Endothelial cell of hepatic sinusoid (primary cell): Measurements from ENCODE around the gene SMOC1.

Source experiments
- in situ Hi-C: cut with HindIII; loops from 2 replicates; pipeline ENCODE4 v1.10.0; 2017; ENCODE audit warnings: low sequenced_read_pairs

SMOC1 gene

DNA sequence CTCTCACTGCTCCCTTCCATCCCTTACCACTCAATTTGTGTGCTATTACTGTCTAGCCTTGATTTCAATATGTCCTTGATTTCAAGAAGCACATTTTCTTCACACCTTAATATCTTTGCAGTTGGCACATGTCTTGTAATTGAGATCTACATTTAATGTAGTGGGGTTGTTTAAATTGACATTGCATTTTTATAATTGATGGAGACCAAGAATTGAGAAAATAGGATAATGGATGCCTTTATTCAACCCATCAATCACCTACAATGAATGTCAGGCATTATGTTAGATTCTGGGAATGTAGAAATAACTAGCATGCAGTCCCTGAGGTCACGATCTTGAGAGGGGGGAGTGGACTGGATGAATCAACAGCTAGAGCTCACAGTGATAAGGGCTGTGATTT lies 94.6 kb downstream of the SMOC1 start:
- in situ Hi-C loops, result no loop called here

DNA sequence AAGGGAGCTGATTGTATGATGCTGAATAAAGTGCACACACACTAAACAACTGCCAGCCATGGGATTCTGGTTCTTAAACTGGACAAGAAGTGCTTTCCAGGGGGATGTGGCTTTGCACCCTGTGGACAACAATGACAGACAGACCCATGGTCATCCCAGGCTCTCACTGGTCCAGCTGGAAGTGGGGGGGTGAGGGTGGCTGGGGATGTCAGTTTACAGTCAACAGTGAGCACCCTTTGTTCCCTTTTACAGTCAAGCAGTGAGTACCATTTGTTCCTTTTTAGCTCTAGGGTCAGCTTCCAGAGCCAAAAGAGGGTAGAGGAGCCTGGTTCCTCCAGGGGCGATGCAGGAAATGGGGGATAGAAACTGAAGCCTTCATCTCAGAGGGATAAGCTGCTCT lies 100.7 kb downstream of the SMOC1 start:
- in situ Hi-C loops, result no loop called here

DNA sequence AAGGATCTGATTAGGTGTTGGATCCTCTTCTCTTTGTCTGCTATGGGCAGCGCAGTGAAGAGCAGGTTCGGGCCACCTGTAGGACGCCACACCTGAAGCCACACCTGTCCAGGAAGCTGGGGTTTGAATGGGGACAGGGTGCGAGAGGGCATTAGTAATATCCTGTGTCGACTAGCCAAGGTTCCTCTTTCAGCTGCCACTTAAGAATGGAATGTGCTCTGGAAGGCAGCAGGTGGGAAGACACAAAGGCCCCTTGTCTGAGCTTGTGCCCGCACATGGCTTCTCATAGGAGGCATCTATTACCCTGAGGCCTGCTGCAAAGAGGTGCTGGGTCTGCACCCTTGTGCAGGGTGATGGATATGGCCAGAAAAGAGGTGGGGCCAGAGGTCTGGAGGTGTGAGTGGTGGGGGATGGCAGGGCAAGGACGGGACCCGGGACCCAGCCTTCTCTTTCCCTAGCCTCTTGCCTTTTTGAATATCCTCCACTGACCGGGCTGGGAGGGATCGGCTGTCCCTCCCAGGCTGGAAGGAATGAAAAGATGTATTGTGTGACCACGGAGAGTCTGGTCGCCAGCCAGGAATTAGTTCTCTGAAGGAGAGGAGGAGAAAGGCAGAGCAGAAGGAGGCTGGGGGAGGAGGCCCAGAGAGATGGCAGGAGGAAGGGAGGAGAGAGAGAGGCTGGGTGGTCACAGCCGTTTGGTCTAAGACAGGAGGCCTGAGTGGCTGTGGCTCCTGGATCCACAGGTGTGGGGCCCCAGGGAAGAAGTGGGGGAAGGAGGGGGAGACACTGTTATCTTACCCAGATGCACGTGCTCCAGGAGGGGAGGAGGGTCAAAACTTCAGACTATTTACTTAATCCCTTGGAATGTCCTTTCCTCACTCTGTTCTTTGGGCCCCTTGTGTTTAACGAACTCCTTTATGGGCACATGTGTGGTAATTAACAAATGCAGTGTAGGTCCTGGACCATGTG lies 101.5 kb downstream of the SMOC1 start:
- in situ Hi-C loops, result no loop called here

DNA sequence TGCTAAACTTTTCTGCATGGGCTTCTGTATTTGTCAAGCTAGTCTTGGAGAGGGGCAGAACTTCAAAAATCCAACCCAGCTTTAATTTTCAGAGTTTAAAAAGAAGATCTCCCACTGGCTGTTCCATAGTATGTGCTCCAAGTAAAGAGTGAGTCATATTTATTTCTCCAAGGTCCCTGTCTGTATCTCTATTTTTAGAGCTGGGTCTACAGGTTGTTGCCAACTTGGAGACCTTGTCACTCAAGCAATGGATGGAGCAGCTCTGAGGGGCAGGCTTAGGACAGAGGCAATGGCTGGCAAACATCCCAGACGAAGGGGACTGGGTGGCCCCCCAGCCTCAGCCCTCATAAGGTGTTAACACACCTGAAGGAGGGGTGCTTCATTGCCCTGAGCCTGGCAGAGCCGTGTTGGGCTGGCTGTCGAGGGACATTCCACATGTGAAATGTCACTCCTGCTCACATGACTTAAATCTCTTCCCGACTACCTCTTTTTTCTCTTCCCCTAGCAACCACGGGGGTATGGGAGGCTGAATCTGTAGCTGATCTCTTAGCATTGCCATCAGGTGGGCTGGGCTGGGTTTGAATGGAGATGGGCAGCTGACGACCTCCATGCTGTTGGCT lies 103.1 kb downstream of the SMOC1 start:
- in situ Hi-C loops, result no loop called here

DNA sequence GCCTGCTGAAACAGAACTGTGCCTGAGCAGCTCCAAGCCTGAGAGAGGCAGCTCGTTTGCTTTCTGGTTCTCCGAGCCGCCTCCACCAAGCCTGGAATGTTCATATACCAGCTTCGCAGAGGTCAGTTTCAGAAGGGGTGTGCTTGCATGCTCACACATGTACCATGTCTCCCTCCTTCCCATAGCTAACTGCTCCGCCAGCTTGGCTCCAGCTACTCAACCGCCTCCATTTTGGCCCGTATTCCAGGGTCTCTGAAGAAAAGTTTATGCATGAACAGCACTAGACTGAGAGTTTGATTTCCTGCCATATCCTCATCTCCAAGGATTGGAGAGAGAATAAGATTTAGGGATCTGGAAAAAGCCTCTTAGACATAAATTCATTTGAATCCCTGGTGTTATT lies 103.7 kb downstream of the SMOC1 start:
- in situ Hi-C loops, result no loop called here

DNA sequence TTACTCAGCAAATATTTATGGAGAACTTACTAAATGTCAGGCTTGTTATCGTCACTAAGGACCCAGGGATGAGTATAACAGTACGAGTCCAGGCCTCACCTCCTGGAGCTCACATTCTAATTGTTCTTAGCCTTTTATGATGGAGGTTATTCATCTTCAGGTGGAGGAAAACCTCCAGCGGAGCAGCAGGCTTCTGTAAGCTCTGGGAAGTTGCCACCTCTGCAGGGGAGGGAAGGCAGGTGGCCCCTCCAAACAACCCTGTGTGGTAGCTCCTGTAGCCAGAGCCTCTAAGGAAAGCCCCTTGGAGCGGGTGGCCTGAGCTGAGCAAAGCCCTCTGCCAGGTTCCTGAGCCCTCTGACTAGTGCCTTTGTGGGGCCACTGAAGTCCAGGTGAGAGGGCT lies 104.1 kb downstream of the SMOC1 start:
- in situ Hi-C loops, result no loop called here

DNA sequence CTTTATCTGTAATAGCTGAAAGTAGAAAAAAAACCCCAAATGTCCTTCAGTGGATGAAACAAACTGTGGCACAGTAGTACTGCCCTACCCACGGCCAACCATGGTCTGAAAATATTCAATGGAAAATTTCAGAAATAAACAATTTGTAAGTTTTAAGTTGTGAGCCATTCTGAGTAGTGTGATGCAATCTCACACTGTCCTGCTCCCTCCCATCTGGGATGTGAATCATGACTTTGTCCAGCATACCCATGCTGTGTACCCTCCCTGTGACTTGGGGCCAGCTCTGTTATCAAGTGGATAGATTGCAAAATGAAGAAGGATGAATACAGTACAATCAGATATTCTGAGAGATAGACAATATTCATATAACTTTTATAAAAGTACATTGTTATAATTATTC lies 106.2 kb downstream of the SMOC1 start:
- in situ Hi-C loops, result no loop called here

DNA sequence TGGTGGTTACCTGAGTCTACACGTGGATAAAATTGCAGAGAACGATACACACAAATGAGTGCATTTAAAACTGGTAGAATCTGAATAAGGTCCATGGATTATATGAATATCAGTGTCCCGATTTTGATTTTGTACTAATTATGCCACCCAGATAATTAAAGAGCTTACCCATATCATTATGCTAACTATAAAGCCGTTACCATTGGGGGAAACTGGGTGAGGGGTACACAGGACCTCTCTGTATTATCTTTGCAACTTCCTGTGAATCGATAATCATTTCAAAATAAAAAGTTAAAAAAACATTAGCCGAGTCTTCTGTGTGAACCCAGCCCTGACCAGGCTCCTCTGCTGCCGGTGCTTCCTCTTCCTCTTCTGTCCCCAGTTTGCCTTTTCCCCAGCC lies 107.1 kb downstream of the SMOC1 start:
- in situ Hi-C loops, result no loop called here

DNA sequence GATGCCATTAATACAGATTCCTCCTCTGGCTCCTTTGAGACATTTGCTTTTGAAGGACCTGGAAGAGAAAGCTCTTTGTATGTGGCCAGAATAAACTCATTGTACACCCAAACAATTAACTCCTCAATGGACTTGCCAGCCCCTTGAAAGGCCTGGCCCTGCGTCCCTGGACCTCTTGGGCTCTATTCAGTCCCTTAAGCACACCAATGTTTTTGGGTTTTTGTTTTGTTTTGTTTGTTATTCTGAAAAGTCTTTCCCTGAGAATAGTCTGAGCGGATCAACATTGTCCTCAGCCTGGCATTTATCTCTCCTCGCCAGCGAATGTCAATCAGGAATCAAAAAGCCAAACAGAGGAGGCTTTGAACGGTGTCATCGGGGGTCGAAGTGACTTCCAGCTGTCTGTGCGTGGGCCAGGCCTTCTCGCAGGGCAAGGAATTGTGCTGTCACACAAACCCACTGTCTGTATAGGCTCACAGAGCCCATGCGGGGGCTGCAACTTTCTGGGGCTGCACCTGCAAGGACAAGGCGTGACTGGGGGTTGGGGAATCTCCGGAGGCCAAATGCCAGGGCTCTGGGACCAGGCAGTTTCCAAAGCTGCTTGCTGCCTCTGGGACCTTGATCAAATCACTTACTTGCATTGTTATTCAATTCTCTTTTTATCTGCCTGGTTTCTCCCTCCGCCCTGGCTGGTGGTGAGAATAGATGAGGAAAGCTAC lies 108.3 kb downstream of the SMOC1 start:
- in situ Hi-C loops, result no loop called here

DNA sequence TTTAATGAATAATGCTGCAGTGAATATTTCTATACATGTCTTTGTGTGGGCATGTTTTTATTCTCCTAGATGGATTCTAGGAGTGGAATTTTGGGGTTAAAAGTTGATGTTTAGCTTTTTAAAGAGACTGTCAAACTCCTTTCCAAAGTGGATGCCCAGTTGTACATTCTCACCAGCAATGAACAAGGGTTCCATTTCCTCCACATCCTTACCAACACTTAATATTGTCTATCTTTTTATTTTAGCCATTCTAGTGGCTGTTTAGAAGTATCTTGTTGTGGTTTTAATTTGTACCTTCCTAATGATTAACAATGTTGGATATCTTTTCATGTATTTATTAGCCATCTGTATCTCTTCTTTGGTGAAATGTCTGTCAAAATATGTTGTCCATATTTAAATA lies 109.8 kb downstream of the SMOC1 start:
- in situ Hi-C loops, result no loop called here

DNA sequence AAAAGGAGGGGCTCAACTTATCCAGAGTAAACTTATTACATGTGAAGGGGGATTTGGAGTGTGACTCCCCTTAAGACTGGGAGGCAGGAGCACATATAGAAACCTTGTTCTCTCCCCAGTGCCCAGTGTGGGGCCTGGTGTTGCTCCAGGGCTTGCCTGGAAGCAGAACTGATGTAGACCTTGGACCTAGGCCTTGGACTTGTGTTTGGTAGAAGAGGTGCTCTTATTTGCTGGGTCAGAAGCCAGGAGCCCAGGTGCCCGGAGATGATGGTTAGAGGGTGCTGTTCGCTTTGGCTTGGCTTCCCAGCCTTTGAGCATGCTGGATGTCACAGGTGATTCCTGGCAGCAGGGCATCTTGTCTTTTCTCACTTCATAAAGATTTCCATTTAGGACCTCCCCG lies 110.4 kb downstream of the SMOC1 start:
- in situ Hi-C loops, result no loop called here

DNA sequence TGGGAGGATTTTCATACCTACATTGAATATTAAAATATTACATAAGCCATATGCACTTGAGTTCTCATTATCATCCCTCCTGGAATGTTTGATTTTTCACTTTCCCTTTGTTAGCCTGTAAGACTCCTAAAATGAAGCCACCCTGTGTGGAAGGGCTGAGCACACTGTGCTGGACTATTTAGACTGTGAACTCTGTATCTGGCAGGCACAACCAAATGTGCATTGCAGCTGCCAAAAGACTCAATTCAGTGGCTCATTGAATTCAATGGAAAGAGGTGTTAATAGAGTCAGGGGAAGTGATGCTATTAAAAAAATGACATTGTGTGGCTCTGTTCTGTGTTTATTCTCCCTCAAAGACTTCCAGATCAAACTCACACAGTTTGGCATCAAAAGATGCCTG lies 111.1 kb downstream of the SMOC1 start:
- in situ Hi-C loops, result no loop called here

DNA sequence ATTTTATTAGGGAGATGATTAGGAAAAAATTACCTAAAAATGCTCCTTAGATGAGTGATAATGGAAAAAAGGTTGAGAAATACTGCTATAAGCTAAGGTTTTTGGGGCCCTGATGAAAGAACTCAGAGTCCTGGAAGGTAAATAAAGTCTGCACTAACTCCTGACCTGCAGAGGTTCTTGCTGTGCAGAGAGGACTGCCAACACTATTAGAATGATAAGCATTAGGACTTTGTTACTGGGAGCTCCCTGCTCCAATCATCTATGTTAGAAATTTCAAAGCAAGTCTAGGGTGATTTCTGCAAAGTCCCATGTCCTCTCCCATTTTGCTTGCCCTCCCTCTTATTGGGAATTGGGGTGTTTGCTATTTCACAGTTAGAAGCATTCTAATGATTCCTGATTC lies 112.2 kb downstream of the SMOC1 start:
- in situ Hi-C loops, result no loop called here

DNA sequence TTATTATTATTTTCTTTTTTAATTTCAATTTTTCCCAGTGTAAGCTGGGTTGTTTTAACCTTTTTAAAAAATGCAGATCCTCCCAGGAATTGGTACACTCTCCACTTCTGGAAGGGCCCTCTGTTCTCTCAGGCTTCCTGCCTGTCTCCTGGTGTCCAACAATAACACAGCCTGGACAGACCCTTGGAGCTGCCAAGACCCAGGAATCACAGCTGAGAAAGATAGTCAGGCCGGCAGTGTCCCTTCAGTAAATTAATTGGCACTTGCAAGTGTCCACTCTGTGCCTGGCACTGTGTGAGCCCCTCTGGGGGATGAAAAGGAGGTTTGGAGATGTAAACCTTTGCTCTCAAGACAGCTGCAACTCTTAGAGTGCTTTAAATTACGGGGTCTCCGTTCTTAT lies 113.3 kb downstream of the SMOC1 start:
- in situ Hi-C loops, result no loop called here

DNA sequence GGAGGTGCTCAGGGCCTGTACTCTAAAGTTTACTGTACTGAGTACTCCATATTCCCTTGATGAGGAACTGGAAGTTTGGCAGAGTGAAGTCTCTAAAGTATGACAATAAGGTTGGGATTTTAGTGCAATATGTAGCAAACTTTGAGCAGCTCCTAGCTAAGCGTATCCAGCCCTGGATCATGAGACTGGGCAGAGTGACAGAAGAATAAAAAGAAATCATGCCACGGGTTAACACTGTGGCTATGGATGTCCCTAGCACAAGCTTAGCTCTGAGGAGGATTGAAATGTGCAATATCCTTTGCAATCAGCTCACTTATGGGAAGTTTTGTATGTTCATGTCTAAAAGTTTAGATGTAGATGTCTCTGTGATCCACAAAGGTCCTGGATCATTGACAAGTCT lies 114.1 kb downstream of the SMOC1 start:
- in situ Hi-C loops, result no loop called here

DNA sequence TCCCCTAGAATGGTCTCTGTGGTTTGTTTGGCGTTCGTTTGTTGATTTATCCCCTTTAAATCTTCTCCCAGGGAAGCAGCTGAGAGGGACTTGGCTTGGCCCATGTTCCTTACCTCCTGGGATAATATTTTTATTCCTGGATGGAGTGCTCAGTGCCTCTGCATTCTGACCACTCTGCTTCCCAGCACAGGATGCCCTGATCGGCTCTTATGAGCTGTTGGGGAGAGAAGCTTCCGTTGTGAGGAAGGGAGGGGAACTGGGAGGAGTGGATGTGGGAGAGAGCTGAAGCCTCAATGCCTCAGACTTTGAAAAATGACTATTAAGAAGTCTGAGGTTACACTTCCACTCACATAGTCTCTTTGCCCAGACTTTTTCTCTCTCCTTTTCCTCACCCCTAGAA lies 114.8 kb downstream of the SMOC1 start:
- in situ Hi-C loops, result no loop called here

DNA sequence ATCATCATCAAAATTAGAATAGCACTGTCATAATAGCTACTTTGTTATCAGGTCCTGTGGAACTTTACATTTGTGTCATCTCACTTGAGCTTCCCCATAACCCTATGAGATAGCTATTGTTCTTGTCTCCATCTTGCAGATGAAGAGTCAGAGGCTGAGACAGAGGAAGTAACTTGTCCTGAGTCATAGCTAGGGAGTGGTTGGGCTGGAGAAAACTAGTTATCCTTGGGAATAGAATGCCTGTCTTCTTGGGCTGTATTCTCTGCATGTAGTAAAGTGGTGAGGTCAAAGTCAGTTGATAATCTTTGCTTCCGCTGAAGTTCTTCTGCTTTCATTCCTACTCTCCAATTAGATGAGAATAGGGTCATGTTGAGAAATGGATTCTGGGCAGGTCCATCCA lies 117.0 kb downstream of the SMOC1 start:
- in situ Hi-C loops, result no loop called here

DNA sequence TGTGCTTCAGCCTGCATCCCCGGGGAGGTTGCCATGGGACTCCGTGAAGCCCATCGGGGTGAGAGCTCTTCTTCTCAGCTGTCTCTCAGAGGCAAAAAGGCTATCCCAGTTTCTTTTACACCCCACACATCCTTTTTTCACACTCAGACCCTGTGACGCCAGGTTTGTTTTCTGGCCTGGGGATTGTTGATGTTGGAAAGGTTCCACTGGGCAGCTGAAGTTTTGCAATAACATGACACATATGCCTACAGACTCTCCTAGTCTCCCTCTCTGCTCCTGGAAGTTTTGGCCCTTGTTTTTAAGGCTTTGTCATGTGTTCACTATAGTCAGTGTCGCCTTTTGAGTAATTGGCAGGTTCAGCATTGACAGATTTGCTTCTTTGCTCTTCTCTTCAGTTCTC lies 118.6 kb downstream of the SMOC1 start:
- in situ Hi-C loops, result no loop called here

DNA sequence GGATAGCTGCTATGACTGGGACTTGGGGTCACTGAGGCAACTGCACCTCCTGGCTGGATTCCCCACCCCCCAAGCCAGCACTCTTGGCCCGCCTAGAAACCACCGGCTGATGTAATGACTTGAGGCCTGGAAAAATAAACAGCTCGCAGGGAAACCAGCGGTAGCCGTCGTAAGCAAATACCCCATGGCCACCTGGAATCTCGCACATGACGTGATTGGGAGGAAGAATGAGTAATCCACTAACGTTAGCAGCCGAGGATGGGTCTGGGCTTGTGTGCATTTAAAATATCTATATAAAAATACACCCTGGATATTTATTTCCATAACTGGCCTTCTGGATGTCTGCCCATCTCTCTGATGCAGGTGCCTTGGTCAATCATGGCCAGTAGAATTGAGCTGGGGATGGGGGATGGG lies 120.1 kb downstream of the SMOC1 start:
- in situ Hi-C loops, result no loop called here

DNA sequence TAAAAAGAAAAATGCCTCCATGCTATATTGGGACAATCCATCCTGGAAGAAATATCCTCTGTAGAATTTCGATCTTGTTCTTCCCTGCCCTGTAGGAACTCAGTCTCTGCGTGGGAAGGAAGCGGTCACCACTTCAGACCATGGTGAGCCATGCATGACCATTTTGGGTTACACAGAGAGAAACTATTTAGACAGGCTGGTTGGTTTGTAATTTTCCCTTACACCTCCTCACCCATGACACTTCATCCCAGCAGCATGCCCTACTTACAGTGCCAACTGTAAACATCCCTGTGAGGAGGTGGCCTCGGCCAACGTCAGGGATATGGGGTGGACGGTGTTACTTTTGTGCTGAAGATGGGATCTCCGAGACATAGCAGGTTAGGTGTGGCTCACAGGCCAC lies 121.4 kb downstream of the SMOC1 start:
- in situ Hi-C loops, result no loop called here

DNA sequence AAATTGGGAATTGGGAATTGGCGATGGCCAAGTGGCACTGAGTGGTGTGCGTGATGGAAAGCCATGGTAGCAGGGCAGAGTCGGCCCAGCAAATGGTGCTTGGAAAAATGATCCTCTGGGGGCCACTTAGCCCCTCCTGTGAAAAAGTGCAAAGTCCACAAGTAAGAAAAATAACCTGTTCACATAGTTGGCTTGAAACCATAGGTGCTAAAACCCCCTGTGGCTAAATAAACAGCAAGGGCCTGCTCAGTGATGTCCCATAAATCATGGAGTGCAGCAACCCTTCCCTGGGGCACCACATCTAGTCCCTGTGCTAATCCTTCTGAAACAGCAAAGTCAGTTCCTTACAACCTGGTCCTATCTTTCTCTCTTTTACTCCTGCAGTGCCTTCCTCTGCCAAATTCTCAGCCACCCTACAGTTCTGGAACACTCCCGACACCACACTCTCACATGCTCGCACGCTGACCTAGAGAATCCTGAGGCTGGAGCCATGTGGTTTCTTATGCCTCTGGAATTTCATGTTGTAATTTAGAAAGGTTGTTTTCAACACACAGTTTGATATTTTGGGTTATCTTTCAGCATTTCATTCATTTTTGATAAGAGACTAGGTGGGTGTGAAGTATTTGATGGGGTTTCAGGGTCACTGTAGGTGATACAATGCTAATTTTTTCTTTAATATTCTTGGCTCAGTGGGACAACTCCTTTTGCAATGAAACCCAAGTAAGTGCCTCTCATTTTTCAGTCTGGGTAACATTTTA lies 123.6 kb downstream of the SMOC1 start:
- in situ Hi-C loops, result no loop called here
